22Rv1 (cell line): ENCODE data around the gene COPG1.

Experiments
- ZFX ChIP-seq: fragments of 450-650 bp; IDR thresholded peaks from 2 replicates; pipeline ENCODE4 v1.6.1; 2017; ENCODE audit warnings: antibody characterized with exemption, borderline replicate concordance
- TF ChIP-seq, protein P1 (sequence below): fragments of 450-650 bp; IDR thresholded peaks from 2 replicates; pipeline ENCODE4 v1.5.1; 2017; ENCODE audit warnings: mild to moderate bottlenecking

DNA sequence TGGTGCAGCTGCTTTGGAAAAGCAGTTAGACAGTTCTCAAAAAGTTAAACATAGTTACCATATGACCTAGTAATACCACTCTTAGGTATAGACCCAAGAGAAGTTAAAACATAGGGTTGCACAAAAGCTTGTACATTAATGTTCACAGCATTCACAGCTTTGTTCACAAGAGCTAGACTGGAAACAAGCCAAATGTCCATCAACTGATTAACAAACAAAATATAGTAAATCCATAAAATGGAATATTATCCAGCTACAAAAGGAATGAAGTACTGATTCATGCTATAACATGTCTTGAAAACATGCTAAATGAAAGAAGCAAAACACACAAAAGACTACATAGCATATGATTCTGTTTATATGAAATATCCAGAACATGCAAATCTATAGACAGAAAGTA is 2.8 kb upstream of the COPG1 start:
- TF ChIP-seq, protein P1, sequence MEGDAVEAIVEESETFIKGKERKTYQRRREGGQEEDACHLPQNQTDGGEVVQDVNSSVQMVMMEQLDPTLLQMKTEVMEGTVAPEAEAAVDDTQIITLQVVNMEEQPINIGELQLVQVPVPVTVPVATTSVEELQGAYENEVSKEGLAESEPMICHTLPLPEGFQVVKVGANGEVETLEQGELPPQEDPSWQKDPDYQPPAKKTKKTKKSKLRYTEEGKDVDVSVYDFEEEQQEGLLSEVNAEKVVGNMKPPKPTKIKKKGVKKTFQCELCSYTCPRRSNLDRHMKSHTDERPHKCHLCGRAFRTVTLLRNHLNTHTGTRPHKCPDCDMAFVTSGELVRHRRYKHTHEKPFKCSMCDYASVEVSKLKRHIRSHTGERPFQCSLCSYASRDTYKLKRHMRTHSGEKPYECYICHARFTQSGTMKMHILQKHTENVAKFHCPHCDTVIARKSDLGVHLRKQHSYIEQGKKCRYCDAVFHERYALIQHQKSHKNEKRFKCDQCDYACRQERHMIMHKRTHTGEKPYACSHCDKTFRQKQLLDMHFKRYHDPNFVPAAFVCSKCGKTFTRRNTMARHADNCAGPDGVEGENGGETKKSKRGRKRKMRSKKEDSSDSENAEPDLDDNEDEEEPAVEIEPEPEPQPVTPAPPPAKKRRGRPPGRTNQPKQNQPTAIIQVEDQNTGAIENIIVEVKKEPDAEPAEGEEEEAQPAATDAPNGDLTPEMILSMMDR: no peak
- TF ChIP-seq ZFX: no peak
